ENCODE results near the gene TLCD3B.

GRCh38 chr16:30022887-30023286 lies 8.2 kb downstream of the TLCD3B start, which contains the start of gene C16orf92:
- no peak for TF ChIP-seq CTCF (IDR thresholded peaks at IDR 0.05 in 2 of 3, conservative IDR thresholded peaks at IDR 0.05 in 1 of 3; ENCODE audit: insufficient read depth in 2 of 3, low read depth in 1 of 3, low read length in 3 of 3)
- TF ChIP-seq PHF8 (IDR thresholded peaks at IDR 0.05; ENCODE audit: borderline replicate concordance, low read length), result no peak
- no peak for TF ChIP-seq ZNF133 (CRISPR knock-in tag; IDR thresholded peaks at IDR 0.05)
- TF ChIP-seq EP300 (IDR thresholded peaks at IDR 0.05; ENCODE audit: low read length), result no peak
- TF ChIP-seq ATF1 (CRISPR knock-in tag; IDR thresholded peaks at IDR 0.05), result no peak
- TF ChIP-seq ATF1 (tag; IDR thresholded peaks at IDR 0.05), result no peak
- no peak for TF ChIP-seq KDM5B (IDR thresholded peaks at IDR 0.05; ENCODE audit: insufficient replicate concordance, low read depth, low read length)
- TF ChIP-seq NR2C2 (CRISPR knock-in tag; IDR thresholded peaks at IDR 0.05), result no peak
- no peak for TF ChIP-seq NR2C2 (tag; IDR thresholded peaks at IDR 0.05)
- TF ChIP-seq FOXJ2 (tag; IDR thresholded peaks at IDR 0.05), result no peak
- no peak for TF ChIP-seq IRF2 (CRISPR knock-in tag; IDR thresholded peaks at IDR 0.05)
- TF ChIP-seq GABPB1 (CRISPR knock-in tag; IDR thresholded peaks at IDR 0.05), result no peak
- TF ChIP-seq SRSF1 (IDR thresholded peaks at IDR 0.05; ENCODE audit: low read depth, low read length), result no peak
- TF ChIP-seq ZHX1 (conservative IDR thresholded peaks at IDR 0.05; ENCODE audit: low read length), result no peak
- TF ChIP-seq CEBPG (CRISPR knock-in tag; IDR thresholded peaks at IDR 0.05), result no peak
- no peak for TF ChIP-seq CEBPG (tag; conservative IDR thresholded peaks at IDR 0.05 in 1 of 2, IDR thresholded peaks at IDR 0.05 in 1 of 2)

All from K562 (cell line).